Adrenal gland (tissue), 5 donors: ENCODE data around the gene CD274.
"Not testable (repeated sequence)": the region's sequence is repeated elsewhere in the genome, so short reads cannot be mapped to it uniquely, and the experiment has no call there.

Experiments
- CTCF ChIP-seq, 6 experiments: fragments of 450-650 bp in 4 of 6; fragments of 200-600 bp in 2 of 6; sonication (generic) in 1 of 6; IDR thresholded peaks; 1 replicate in 5 of 6; 2 replicates in 1 of 6; pipeline versions ENCODE4 v1.5.1 to v1.8.0; 2016 to 2021; ENCODE audit warnings: antibody characterized with exemption in 6 of 6, mild to moderate bottlenecking in 2 of 6, moderate library complexity in 1 of 6
- POLR2A ChIP-seq, 2 donors: fragments of 450-650 bp; IDR thresholded peaks; one replicate each; pipeline ENCODE4 v1.6.1; 2017; ENCODE audit warnings: antibody characterized with exemption in 2 of 2, mild to moderate bottlenecking in 2 of 2, moderate library complexity in 1 of 2
- donor health status: DM: no; HTN: no; CAD: no.

DNA sequence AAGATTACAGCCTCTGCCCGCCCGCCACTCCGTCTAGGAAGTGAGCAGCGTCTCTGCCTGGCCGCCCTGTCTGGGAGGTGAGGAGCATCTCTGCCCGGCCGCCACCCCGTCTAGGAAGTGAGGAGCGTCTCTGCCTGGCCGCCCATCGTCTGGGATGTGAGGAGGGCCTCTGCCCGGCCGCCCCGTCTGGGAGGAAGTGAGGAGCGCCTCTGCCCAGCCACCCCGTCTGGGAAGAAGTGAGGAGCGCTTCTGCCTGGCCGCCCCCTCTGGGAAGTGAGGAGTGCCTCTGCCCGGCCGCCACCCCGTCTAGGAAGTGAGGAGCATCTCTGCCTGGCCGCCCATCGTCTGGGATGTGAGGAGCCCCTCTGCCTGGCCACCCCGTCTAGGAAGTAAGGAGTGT is 17.5 kb upstream of the CD274 start:
- TF ChIP-seq CTCF, POLR2A (IDR thresholded peaks at IDR 0.05): not testable (repeated sequence)
